K562 (cell line): ENCODE measurements around the gene PTGR1. TPM values are rescaled to one million over a fixed set of nuclear protein-coding genes. Genes with fewer than 3 reads are reported as not detected.
A peak's percentile ranks its signal among the peaks of the same experiment; 100 is the strongest.

Source experiments
- BCL6 ChIP-seq: fragments of 250-450 bp; sonication (Bioruptor Pico); IDR thresholded peaks from 2 replicates; pipeline ENCODE4 v1.4.0; 2020
- EZH2 ChIP-seq: IDR thresholded peaks from 2 replicates; pipeline ENCODE4 v1.6.1; 2012; ENCODE audit warnings: low read depth, mild to moderate bottlenecking, inconsistent platforms, low read length, borderline replicate concordance
- NUFIP1 ChIP-seq: fragments of 450-650 bp; IDR thresholded peaks from 2 replicates; pipeline ENCODE4 v1.6.1; 2018; ENCODE audit not compliant: partially characterized antibody
- PHB ChIP-seq: fragments of 250-450 bp; sonication (Bioruptor Pico); IDR thresholded peaks from 2 replicates; pipeline ENCODE4 v1.5.0; 2021
- PHB2 ChIP-seq: fragments of 450-650 bp; IDR thresholded peaks from 2 replicates; pipeline ENCODE4 v1.6.1; 2017; ENCODE audit warnings: low read depth
- RCOR1 ChIP-seq, 2 experiments: IDR thresholded peaks; 2 replicates each; pipeline ENCODE4 v1.6.1; 2012; ENCODE audit warnings: low read depth in 2 of 2, low read length in 2 of 2, borderline replicate concordance in 1 of 2, improper control_type of control experiment in 1 of 2
- RREB1 ChIP-seq: fragments of 250-450 bp; sonication (Bioruptor Pico); IDR thresholded peaks from 2 replicates; pipeline ENCODE4 v1.4.0; 2020
- SOX6 ChIP-seq: fragments of 450-650 bp; IDR thresholded peaks from 2 replicates; pipeline ENCODE4 v1.6.1; 2014; ENCODE audit warnings: mild to moderate bottlenecking
- SPI1 ChIP-seq: IDR thresholded peaks from 2 replicates; pipeline ENCODE4 v1.6.1; 2011; ENCODE audit warnings: low read depth, low read length, control low read depth, borderline replicate concordance
- TEAD4 ChIP-seq, 2 experiments: sonication (generic) in 1 of 2; formaldehyde crosslinking in 1 of 2; IDR thresholded peaks; 2 replicates each; pipeline versions ENCODE4 v1.6.1 to v1.8.0; 2012 to 2022; ENCODE audit warnings: borderline replicate concordance in 1 of 2, inconsistent platforms in 1 of 2, low read length in 1 of 2, mild to moderate bottlenecking in 1 of 2, missing genetic modification reagents in 1 of 2
- ZC3H4 ChIP-seq: sonication (generic); formaldehyde crosslinking; IDR thresholded peaks from 2 replicates; pipeline ENCODE4 v1.9.0; 2021; ENCODE audit warnings: missing genetic modification reagents, borderline replicate concordance
- ZC3H8 ChIP-seq: fragments of 450-650 bp; IDR thresholded peaks from 2 replicates; pipeline ENCODE4 v1.6.1; 2017
- ZNF407 ChIP-seq: fragments of 450-650 bp; IDR thresholded peaks from 2 replicates; pipeline ENCODE4 v1.6.1; 2016; ENCODE audit warnings: low read depth
- polyA plus RNA-seq, 8 experiments: library from polyadenylated mRNA; depleted of rRNA in 4 of 8; stranded (reverse) in 5 of 8; unstranded in 3 of 8; fragments of >200 nt; fragmentation: Nextera tagmentation in 2 of 8; fragmentation: Illumina TruSeq in 1 of 8; extraction: Ambion mirVana in 2 of 8; extraction: Trizol in 1 of 8; gene quantifications; 2 replicates each; pipeline versions ENCODE4 v1.2.1 to v1.2.3, GENCODE V29; 2011 to 2014; ENCODE audit warnings: inconsistent platforms in 1 of 8, missing spikeins in 1 of 8
- total RNA-seq, 7 experiments: library from RNA; depleted of rRNA in 6 of 7; stranded (reverse); fragments of >200 nt in 6 of 7; fragmentation: Illumina TruSeq in 2 of 7; extraction: Trizol in 2 of 7; gene quantifications; 2 replicates each; pipeline versions ENCODE4 v1.2.1 to v1.2.3, GENCODE V29; 2011 to 2021; ENCODE audit warnings: low replicate concordance in 1 of 7

The PTGR1 gene
- total and polyA plus RNA-seq, 9 of the 15 experiments (the other 6 are each of a cell fraction or from before 2014, with no cell fraction given) = 0.22 TPM; not detected in 8

GRCh38 chr9:111631214-111631971 lies 31.9 kb upstream of the PTGR1 start, which contains the start of gene DNAJC25 (continued):
- no peak for TF ChIP-seq RCOR1 (IDR thresholded peaks at IDR 0.05; ENCODE audit: borderline replicate concordance in 1 of 2, low read depth in 2 of 2, low read length in 2 of 2)
- no peak for TF ChIP-seq SOX6
- no peak for TF ChIP-seq PHB (CRISPR knock-in tag)
- TF ChIP-seq ZC3H4 = 0 out of 2 replicates have a peak, but pooled peaks have one; percentile 65
- TF ChIP-seq NUFIP1 = no peak
- TF ChIP-seq BCL6 = no peak
- TF ChIP-seq RREB1 (CRISPR knock-in tag) = no peak
- no peak for TF ChIP-seq SPI1
- TF ChIP-seq ZC3H8 = no peak
- no peak for TF ChIP-seq PHB2
- TF ChIP-seq EZH2 = no peak
- no peak for TF ChIP-seq ZNF407
- no peak for TF ChIP-seq TEAD4 (IDR thresholded peaks at IDR 0.05; ENCODE audit: low read length)
- TF ChIP-seq TEAD4 (CRISPR knock-in tag; IDR thresholded peaks at IDR 0.05; ENCODE audit: borderline replicate concordance) = no peak
